A549 (cell line): ENCODE results near the gene F8A1.

Source experiments
- CTCF ChIP-seq: fragments of >200 bp; sonication (Bioruptor Twin); formaldehyde crosslinking; IDR thresholded peaks from 3 replicates; pipeline ENCODE4 v1.5.1; 2016
- POLR2A ChIP-seq: IDR thresholded peaks from 2 replicates; pipeline ENCODE4 v1.6.1; 2012; ENCODE audit warnings: mild to moderate bottlenecking, low read length

GRCh38 chrX:154850957-154851611, 35.1 kb upstream of the F8A1 start:
- no peak for TF ChIP-seq POLR2A
- no peak for TF ChIP-seq CTCF
